Measurements from ENCODE around the gene TRPC4AP.

Gene TRPC4AP

DNA sequence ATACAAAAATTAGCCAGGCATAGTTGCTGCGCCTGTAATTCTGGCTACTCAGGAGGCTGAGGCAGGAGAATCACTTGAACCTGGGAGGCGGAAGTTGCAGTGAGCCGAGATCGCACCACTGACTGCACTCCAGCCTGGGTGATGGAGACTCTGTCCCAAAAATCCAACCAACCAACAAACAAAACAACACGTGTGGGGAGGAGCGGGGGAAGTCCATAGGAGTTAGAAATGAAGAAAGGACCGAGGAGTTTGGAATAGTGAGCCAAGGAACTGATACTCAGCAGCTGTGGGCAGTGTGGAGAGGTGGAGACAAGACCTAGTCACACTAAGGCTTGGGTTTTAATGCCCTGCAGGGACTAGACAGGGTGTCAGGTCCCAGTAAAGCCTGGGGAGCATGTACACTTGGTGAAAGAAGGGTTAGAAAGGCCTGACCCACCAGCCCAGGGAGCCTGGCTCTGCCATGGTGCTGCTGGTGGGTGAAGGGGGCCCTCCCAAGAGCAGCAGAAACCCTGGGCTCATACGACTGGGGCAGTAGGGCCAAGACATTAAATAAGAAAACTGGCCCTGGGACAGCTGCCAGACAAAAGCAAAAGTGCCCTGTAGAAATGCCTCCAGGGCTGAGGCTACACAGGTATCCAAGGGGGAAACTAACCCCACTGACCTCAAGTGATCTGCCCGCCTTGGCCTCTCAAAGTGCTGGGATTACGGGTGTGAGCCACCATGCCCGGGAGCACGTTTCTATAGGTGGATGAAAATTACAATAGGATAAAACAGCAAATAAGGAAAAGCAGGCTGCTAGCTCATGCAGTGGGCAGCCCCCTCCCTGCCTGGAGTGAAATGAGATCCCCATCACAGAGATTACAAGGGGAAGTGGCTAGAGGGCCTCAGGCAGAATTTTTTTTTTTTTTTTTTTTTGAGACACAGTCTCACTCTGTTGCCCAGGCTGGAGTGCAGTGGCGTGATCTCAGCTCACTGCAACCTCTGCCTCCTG, 78.9 kb downstream of the TRPC4AP start:
- DNase-seq (ENCODE audit: low spot score) = no peak

DNA sequence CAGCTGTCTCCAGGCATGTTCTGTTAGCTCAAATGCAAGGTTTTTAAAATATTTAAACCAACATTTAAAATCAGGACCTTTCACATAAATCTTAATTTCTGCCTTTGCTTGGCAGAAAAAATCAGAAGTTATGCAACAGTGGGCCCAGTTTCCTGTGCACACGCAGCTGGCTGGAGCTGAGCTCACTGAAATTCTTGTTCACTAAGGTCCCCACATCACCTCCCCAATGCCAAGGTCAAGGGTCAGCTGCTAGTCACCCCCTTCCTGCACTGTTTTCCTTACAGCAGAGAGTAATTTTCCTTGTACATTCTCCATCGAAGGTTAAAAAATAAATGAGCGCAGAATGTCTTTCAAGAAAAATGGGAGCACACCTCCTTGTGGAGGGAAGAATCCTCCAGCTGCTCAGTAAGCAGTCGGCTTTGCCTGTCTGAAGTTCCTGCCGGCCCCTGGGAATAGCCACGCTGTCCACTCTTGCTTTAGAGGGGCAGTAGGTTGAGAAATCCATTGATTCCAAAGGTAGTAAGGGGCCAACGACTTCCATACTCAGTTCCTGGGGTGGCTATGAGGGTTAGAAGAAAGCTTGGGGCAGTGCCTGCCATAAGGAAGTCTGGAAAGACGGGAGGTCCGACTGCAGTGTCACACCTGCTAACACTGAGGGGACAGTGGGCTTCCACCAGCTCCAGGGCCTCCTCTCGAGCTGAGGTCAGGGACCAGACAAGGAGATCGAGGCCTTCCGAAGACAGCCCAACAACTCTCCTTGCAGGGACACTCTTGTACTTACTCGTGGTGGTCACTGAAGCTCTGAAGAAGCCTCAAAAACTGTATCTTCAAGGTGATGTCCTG, 80.2 kb downstream of the TRPC4AP start:
- no peak for DNase-seq (ENCODE audit: low spot score)

DNA sequence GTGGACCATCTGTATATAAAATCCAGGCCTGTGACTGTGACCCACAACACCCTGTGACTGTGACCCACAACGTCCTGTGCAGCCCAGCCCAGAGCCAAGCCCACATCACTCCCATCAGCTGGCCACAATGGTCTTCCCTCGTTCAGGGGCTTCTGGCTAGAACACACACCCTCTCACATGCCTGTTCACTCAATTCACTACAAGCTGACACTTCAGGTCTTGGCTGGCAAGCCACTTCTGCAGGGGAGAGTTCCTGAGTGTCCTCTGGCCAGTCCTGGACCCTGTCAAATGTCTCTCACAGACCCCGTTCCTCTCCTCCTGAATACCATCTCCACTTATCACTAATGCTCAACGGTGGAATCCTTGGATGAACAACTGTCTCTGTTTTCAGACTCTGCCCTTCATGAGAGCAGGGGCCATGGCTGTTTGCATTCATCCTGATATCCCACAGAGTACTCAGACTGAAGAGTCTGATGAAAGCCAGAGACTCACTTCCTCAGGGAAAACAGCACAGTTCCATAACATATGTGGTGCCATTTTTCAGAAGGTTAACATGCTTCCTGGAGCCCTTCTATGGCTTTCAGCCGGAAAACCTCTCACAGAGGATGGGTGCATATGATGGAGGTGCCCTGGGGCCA, 80.9 kb downstream of the TRPC4AP start:
- DNase-seq (ENCODE audit: low spot score) = no peak

DNA sequence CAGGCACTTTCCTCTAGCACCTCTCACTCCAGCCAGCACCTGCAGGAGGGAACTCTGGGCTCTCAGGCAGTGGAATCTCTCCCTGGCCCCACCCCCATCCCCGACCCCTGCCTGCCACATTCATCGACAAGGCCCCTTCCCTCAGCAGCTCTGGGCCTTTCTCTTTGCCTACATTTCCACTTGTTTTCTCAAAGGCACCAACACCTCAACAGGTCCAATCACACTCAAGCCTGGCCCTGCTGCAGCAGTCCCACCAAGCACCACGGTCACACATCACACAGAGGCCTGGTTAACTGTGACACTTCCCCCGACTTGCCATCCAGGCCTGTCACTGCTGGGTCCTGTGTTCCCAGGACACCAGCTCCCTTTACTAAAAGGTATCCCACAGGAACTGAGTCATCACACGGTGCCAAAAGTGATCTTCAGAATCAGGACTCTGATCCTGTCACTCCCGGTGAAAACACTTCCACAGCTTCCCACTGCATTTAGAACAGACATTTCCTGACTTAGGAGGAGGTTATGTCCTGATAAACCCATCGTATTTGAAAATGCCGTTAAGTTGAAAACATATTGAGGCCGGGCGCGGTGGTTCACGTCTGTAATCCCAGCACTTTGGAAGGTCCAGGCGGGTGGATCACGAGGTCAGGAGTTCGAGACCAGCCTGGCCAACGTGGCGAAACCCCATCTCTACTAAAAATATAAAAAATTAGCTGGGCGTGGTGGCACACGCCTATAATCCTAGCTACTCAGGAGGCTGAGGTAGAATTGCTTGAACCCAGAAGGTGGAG, 82.0 kb downstream of the TRPC4AP start:
- DNase-seq (ENCODE audit: low spot score) = no peak

DNA sequence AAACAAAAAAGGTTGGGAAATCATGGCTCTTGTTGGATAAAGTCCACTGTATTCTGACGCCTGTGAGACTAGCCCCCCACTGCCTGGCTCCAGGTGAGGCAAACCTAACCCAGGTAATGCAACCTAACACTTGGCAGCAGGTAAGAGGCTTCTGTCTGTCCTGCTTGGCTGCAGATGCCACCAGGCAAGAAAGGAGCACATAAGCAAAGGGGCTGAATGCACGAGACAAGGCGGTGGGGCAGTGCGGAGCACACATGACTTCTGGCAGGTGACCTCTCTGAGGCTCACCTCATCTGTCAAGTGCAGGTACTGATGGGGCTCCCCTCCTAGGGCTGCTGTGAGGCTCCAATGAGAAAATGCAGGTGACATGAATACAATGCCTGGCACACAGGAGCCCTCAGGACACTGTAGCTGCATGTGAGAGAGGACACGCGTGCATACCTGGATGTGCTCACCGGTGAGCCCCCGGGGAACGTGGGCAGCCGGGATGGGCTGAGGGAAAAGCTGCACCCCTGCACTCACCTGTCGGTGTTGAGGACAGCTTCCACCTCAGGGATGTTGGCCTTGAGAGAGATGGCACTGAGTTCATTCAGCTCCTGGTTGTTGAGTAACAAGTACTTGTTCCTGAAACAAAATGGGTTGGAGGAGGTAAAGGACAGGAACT, 82.8 kb downstream of the TRPC4AP start:
- DNase-seq (ENCODE audit: low spot score) = no peak

DNA sequence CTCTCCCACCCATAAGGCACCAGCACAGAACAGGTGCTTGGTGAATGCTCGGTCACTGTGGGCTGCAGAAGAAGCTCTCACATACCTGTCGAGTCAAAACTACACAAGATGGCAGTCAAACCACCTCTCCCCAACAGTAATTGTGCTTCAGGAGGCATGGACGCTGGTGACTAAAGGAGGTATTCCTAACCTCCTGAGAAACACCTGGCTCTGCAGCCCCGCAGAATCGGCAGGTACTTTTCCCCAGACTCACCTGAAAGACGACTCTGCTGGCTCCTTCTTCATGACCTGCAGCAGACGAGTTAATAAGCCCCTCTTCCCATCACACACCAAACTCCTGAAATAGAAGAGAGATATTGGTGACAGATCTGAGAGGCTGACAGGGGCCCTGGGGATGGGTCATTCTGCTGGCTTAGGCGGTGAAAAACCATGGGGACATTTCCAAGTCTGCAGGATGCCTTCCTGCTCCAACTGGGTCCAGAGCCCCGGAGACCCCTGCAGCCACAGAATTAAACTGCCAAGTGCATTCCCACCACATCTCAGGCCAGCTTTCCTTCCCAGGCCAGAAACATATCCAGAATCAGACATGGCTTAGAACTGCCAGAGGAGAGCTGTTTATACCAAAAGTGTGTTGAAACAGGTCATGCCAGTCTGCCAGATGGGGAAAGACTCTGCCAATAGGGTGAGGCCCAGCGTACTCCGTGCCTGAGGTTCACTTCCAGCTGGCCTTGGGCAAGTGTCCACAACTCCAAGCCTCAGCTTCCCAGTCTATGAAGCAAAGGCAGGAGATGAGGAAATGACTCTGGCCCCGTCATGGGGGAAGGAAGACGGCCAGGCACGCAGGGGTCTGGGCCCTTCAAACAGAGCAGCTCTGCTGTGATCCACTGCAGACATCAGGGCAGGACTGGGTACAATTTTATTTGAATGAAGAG, 83.9 kb downstream of the TRPC4AP start:
- no peak for DNase-seq (ENCODE audit: low spot score)

DNA sequence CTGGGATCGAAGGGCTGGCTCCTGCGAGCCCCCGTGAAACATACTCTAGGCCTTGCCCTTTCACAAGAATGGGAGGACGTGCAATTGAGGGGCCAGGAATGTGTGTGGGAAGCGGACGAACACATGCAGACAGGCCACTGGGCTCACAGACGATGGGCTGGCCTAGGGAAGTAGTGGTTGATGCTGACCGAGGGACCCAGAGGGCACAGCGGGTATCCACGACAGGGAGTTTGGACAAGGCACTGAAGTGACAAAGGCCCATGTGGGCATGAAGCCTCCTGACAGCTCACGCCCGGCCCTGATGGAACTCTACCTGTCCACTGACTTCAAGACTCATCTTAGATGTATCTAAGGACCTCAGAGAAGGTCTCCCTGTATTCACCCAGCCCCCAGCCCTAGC, 84.7 kb downstream of the TRPC4AP start:
- DNase-seq (ENCODE audit: low spot score) = no peak

DNA sequence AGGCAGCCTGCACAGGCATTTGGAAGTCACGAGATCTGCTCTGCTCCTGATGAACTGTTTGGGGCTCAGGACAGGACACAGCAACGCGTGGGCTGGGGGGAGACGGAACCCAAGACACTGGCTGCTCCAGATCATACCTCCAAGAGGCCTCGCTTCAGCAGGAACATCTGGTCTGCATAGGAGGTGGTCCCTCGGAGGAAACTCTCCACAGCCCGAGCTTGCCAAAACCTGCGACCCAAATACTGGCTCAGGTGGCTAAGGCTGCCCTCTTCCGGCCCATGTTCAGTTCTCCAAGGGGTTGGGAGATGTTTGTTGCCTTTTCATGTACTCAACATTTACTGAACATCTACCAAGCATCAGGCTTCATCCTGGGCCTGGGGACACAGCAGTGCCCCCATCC, 85.2 kb downstream of the TRPC4AP start:
- DNase-seq (ENCODE audit: low spot score) = no peak

DNA sequence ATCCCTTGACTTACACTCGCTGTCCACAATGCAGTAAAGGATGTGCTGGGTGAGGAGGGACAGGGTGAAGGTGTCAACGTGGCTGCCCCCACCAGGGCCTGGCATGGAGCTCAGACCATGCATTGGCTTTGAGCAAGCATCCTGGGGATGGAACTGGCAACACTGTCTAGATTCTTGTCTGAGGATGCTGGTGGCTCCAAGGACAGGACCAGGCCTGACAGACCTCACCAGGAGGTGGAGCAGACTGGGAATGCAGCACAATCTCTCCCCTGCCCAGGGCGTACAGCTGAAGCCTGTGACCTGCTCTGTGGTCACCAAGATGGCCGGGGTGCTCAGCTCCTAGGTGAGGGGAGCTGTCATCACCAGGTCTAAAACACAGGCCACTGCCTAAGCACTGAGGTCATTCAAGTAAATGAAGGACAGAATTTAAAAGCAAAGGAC, 86.1 kb downstream of the TRPC4AP start:
- no peak for DNase-seq (ENCODE audit: low spot score)

DNA sequence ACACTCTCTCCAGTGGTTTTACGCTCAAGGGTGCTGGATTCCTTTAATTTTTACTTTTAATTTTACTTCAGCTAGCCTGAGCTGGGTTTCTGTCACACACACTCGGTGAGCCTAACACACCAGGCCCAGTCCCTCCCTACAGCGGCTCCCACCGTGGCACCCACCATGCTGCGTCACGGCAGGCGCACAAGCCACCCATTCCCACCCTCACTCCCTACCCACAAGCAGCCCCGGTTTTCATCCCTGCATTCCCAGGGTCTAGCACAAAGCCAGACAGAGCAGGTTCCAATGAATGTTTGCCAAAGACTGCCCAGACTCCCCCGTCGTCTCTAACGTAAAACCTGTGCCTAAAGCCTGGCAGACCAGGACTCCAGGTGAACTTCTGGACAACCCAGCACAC, 86.6 kb downstream of the TRPC4AP start:
- DNase-seq (ENCODE audit: low spot score) = no peak

DNA sequence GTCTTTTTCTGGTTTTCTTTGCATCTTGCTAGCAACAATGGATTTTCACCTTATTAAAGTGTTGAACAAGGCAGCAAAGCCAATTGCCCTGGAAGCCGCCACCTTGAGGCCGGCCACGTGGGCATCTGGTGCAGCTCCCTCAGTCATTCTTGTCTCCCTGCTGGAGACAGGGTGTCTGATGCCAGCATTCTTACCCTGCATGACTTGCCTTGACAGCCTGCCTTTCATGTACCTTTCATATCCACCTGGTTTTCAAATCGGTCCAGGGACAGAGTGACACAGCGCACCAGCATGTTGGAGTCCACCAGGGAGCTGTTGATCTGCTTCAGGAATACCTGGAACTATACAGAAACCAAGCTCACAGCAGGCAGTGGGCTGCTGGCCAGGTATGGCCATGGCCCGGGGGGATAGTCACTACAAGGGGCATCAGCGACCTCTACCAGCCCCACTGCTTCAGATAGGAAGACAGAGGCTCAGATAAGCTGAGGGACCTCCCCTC, 87.1 kb downstream of the TRPC4AP start:
- DNase-seq (ENCODE audit: low spot score) = no peak

DNA sequence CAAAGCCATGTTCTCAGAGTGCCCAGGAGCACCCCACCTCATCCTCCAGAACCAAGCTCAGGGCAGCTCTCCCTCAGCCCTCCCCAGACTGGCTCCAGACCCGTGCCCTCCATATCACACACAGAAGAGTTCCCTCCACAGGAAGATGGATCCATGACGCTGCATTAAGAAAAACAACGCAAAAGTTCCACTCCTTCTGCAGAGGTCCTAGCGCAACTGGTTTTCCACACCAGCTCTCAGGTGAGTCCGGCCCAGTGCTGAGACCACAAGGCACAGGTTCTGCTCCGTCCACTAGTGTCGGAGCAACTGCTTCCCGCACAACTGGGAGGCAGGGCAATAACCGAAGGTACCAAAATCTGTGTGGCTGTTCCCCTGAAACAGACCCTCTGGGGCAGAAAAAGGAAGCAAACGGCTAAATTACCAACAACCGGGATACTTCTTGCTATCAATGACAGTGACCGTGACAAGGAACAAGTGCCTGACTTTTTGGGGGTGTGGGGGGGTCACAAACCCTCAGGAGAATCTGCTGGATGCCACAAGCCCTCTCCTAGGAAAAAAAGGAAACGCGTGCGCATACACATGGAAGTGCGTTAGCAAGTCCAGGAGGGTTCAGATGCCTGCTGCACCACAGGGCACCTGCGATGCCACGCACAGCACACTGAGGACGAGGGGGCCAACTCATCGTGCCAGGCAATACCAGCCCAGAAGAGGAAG, 87.7 kb downstream of the TRPC4AP start:
- no peak for DNase-seq (ENCODE audit: low spot score)

DNA sequence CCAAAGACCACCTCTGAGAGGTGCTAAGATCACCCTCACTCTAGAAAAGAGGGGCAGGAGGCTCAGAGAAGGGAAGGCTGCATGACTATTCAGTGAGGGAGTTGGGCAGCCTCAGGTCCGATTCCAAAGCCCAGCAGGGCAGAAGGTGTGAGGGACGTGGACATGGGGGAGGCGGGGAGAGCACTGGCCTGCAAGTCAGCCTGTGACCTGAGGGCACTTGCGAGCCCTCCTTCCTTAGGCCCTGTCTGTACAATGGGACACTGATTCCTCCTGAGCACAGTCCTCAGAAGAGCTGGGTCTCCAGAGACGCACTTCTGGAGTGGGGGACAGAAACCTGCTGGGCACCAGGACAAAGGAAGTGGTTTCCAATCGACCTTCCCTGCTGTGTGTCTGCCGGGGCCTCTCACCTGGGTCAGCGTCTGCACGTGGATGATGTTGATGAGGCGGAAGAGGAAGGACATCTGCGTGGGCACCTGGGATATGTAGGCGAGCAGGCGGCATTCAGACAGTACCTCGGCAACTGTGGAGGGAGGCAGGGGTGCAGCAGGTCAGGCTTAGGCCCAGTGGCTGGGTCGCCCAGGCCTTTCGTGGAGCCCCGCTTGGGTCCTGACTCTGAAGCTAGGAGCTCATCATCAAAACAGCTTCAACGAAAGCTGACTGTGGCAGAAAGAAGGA, 88.4 kb downstream of the TRPC4AP start:
- DNase-seq (ENCODE audit: low spot score) = no peak

DNA sequence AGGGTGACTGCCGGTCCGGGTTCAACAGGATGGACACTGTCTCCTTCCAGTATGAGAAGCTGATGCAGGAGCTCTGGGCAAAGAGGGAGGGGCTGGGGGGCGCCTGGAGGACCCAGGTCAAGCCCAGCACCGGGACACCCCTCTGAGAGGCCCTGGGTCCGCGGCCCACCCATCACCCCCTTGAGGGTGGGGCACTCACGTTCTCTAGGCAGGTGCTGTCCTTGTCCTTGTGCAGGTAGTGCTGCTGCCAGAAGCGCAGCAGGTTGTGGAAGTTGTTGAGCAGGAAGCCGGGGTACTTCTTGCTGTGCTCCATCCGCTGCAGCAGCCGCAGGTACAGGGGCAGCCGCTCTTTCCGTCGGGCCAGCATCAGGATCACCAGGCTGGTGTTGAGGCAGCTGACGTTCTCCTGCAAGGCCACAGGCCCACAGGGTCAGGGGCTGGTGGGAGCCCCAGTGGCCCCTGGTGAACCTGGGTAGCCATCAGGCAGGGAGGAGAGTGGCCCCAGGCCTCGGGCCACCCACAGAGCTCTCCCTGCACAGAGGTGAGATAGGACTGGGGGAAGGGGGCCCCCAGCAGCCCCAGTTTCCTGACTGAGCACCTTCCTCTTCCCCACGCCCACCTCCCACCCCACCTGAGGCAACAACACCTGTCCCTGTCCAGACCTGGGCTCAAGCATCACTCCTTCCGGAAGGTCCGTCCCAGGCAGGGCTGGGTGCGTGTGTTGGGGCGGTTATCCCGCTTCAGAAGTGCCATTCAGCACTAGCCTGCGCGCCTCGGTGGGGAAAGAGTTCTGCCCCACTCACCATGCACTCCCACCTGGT, 89.2 kb downstream of the TRPC4AP start:
- no peak for DNase-seq (ENCODE audit: low spot score)

DNA sequence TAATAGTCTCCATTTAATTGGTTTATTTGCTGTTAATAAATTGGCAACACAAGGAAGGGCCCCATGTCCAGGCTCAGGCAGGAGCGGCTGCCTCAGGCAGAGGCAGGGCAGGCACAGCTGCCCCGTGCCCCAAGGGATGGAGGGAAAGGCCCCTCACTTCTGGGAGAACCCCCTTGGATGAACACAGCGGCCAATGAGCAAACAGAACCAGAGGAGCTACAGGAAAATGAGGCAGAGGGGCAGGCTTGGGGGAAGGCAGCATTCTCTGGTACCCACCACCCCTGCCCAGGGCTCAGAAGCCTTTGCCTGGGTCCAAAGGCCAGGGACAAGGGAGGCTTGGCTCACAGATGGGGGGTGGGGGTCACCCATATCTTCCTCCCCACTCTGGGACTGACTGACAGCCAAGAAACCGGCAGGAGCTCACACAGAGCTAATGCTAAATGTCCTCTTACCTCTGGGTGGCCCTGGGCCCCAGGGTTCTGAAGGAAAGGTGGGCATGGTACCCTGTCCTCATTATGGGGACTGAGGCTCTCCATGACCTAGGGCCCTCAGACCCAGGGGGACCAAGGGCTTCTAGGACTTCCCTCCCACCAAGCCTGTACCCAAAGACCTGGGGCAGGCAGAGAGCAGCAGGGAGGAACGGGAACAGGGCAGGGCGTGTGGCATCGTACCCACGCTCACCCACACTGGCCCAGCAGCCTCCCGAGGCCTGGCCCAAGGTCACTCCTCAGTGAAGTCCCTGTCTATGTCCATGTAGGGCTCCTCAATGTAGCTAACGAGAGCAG, 90.0 kb downstream of the TRPC4AP start:
- DNase-seq (ENCODE audit: low spot score) = no peak

DNA sequence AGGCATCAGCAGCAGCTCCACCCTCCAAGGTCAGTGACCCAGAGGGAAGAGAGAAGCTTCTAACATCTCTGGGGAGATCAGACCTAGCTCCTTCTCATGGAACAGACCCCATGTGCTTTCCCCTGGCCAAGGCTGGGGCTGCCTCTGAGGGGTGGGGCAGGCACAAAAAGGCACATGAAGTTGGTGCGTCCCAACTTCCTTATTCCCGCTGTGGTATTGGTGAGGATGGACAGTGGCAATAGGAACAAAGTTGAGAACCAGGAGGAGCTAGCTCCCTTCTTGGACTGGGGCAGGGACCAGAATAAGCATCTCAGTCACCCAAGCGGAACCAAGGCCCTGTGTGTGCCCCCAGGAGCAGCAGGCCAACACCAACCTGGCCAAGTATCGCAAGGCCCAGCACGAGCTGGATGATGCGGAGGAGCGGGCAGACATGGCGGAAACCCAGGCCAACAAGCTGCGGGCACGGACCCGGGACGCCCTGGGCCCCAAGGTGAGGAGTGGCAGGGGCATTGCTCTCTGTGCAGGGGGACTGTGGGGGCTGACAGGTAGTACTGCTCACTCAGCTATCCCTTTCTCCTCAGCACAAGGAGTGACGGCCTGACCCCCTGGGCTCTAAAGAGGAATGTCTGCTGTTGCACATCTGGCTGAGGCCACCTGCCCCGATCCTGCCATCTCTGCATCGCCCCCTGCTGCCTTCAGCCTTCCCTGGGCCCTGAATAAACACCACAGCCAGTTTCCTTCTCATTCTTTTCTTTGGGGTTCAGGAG, 90.8 kb downstream of the TRPC4AP start:
- no peak for DNase-seq (ENCODE audit: low spot score)

Data from LoVo (cell line).